Measurements from ENCODE around the gene TRAF1. TPM values are rescaled to one million over a fixed set of nuclear protein-coding genes. Genes with fewer than 3 reads are reported as not detected.

TRAF1 gene
- total RNA-seq, 4 donors from 2014 or later: 1.2 to 14.3 (median 7.1) TPM

DNA sequence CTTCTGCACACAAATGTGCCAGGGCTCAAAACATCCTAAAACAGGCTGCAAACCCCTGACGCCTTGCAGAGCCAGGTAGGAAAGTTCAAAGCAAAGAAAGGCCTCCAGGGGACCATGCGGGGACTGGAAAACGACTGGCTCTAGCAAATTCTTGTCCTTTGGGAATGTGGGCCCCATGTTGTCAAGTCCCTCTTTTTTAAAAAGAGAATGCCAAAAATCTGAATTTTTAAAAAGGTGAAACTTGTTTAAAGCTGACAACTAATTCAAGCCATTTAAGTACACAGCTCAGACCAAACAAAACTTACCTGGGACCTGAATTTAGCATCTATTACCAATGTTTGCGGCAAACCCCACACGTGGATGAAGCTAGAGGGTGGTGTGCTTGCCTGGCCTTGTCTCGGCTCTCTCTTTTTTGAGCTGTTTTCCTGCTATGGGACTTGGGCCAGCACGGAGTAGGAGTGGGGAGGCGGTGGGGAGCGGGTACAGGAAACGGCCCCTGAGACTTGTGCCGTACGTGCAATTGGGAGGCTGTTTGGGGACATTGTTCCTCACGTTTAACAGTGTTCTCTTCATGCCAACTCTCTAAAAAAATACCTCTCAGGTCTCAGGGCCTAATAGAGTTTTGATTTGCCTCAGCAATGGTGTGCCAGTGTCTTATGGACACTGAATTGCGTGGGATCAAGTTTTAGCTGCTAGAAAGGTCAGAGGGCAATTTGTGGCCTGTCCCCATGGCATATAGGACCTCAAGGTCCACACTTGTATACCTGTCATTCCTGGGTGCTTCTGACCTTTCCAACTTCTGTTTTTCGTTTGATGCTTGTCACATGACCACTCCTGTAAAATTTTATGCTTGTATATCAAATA, 34.5 kb downstream of the TRAF1 start:
- H3K4me3 ChIP-seq: no peak overlapping the region
- H3K27ac ChIP-seq: peak overlapping the region in 3 of 4 donors; percentile 29 to 90 (median 88)
- WGBS, 2 donors (ENCODE audit: low coverage in 1 of 2): 64 to 77% methylated on average over 6 to 14 of the region's 15 CpGs
- no peaks in the 10 kb centered on the region for H3K9me3 ChIP-seq
- no peak for ATAC-seq
- TF ChIP-seq EP300 (IDR thresholded peaks at IDR 0.05): no peak
- H3K4me1 ChIP-seq: peaks cover 0 to 70% (median 8%) of the 10 kb centered on the region in 3 donors
- H3K27me3 ChIP-seq: no peaks in the 10 kb centered on the region
- no peaks in the 10 kb centered on the region for H3K36me3 ChIP-seq

DNA sequence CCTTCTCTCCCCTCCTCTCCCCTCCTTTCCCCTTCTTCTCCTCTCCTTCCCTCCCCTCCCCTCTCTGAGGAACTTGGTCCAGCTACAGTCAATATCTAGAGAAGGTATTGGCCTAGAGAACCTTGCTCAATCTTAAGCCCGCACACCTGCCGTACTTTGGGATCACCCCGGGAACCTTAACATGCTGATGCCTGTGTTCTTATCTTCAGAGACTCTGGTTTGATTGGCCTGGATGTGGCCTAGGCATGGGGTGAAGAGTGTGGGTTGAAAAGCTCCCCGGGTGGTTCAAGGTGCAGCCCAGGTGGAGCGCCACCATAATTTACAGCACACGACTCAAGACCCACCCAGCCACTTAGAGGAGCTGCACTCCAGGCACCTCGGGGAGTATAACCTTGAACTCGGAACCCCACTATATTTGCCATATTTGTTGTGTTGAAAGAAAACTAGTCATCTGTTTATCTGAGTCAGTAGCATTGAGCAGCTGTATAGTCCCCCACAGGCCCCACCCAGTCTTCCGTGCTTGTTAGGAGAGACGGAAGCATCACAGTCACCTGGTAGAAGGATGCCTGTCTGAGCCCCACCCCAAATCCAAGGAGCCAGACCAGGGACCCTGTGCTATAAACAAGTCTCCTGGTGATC, 35.2 kb downstream of the TRAF1 start:
- Histone ChIP-seq H3K27me3 (no peaks in the 10 kb centered on the region), H3K4me1 (peaks cover 0 to 64% (median 6%) of the 10 kb centered on the region in 3 donors), H3K9me3 (no peaks in the 10 kb centered on the region), H3K36me3 (no peaks in the 10 kb centered on the region), H3K27ac (peak overlapping the region in 3 of 4 donors; percentile 69 to 90 (median 88)), H3K4me3 (no peak overlapping the region)
- 97 to 100% methylated on average over 2 to 5 of the region's 10 CpGs for WGBS, 2 donors (ENCODE audit: low coverage in 1 of 2)
- no peak for ATAC-seq
- TF ChIP-seq EP300 (IDR thresholded peaks at IDR 0.05) (no peak), POLR2A (IDR thresholded peaks at IDR 0.05) (no peak), POLR2AphosphoS5 (IDR thresholded peaks at IDR 0.05) (no peak)
- TF ChIP-seq, protein P1, sequence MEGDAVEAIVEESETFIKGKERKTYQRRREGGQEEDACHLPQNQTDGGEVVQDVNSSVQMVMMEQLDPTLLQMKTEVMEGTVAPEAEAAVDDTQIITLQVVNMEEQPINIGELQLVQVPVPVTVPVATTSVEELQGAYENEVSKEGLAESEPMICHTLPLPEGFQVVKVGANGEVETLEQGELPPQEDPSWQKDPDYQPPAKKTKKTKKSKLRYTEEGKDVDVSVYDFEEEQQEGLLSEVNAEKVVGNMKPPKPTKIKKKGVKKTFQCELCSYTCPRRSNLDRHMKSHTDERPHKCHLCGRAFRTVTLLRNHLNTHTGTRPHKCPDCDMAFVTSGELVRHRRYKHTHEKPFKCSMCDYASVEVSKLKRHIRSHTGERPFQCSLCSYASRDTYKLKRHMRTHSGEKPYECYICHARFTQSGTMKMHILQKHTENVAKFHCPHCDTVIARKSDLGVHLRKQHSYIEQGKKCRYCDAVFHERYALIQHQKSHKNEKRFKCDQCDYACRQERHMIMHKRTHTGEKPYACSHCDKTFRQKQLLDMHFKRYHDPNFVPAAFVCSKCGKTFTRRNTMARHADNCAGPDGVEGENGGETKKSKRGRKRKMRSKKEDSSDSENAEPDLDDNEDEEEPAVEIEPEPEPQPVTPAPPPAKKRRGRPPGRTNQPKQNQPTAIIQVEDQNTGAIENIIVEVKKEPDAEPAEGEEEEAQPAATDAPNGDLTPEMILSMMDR (IDR thresholded peaks at IDR 0.05): no peak

DNA sequence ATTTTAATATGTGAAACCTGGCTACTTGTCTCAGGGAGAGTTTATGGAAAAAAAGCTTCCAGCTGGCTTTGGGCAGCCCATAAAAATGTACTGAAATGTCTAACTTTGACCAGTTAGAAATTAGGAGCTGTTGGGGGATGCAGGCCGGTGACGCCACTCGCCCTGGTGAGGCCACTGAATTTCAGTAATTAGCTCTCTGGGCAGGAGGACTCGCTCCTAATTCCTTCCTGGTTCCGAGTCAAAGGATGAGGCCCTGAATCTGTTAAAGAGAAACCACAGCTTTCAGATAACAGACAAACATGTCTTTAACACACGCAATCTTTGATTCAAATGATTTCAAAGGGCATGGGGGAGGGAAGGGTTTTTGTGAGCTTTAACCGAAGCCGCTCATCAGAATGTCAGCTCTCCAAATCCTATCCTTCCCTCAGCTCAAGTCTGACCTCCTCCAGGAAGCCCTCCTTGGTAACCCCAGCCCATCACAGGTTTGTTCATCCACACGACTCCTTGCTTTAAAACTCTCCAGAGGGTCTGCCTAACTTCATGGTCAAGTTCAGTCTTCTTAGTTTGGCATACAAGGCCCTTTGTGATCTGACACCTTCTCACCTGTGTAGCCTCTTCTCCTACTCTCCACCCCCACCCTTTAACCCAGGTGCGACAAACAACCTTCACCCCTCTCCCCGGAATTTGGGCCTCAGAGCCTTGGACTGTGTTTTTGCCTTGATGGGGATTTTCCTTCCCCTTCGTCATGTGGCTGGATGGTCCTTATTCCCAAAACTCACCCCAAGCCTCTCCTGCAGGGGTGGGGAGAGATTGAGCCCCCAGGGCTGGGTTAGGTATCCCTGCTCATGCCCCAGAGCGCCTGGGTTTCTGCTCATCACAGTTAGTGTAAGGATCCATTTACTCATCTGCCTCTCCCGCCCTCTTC, 36.0 kb downstream of the TRAF1 start:
- TF ChIP-seq POLR2AphosphoS5 (IDR thresholded peaks at IDR 0.05) (no peak), POLR2A (IDR thresholded peaks at IDR 0.05) (no peak), EP300 (IDR thresholded peaks at IDR 0.05) (no peak)
- TF ChIP-seq, protein P1 (IDR thresholded peaks at IDR 0.05): no peak
- no peaks in the 10 kb centered on the region for H3K36me3 ChIP-seq
- no peak for ATAC-seq
- H3K4me1 ChIP-seq: peaks cover 0 to 61% (median 6%) of the 10 kb centered on the region in 3 donors
- H3K27me3 ChIP-seq: no peaks in the 10 kb centered on the region
- peak overlapping the region; percentile 10 to 90 (median 78) for H3K27ac ChIP-seq
- WGBS, 2 donors (ENCODE audit: low coverage in 1 of 2): 48 to 81% methylated on average over 6 to 10 of the region's 14 CpGs
- H3K4me3 ChIP-seq: no peak overlapping the region
- H3K9me3 ChIP-seq: no peaks in the 10 kb centered on the region

- Histone ChIP-seq H3K36me3 (no peaks in the 10 kb centered on the region), H3K4me1 (peaks cover 0 to 53% (median 6%) of the 10 kb centered on the region in 3 donors), H3K27ac (peak overlapping the region in 3 of 4 donors; percentile 44 to 90 (median 88)), H3K27me3 (no peaks in the 10 kb centered on the region), H3K9me3 (no peaks in the 10 kb centered on the region), H3K4me3 (no peak overlapping the region)
- ATAC-seq: no peak
- TF ChIP-seq EP300 (IDR thresholded peaks at IDR 0.05): no peak
- peak; percentile 14 for TF ChIP-seq POLR2AphosphoS5 (IDR thresholded peaks at IDR 0.05)
- WGBS, 2 donors (ENCODE audit: low coverage in 1 of 2): no CpG with 5 or more reads among the region's 1 CpG
Observed at GRCh38 chr9:120889606-120890271, 36.9 kb downstream of the TRAF1 start.

GRCh38 chr9:120888626-120889025, 38.0 kb downstream of the TRAF1 start:
- TF ChIP-seq POLR2A (IDR thresholded peaks at IDR 0.05) (no peak), POLR2AphosphoS5 (IDR thresholded peaks at IDR 0.05) (no peak), EP300 (IDR thresholded peaks at IDR 0.05) (no peak)
- TF ChIP-seq, protein P1 (IDR thresholded peaks at IDR 0.05): no peak
- peaks cover 0 to 42% (median 0%) of the 10 kb centered on the region in 3 donors for H3K4me1 ChIP-seq
- no peak overlapping the region for H3K4me3 ChIP-seq
- H3K9me3 ChIP-seq: no peaks in the 10 kb centered on the region
- H3K27ac ChIP-seq: peak overlapping the region in 2 of 4 donors; percentile 14 to 88
- no peaks in the 10 kb centered on the region for H3K36me3 ChIP-seq
- no peak for ATAC-seq
- no peaks in the 10 kb centered on the region for H3K27me3 ChIP-seq
